ENCODE data around the gene ATRX.
"Not testable (repeated sequence)": the region's sequence is repeated elsewhere in the genome, so short reads cannot be mapped to it uniquely, and the experiment has no call there.

The ATRX gene

DNA sequence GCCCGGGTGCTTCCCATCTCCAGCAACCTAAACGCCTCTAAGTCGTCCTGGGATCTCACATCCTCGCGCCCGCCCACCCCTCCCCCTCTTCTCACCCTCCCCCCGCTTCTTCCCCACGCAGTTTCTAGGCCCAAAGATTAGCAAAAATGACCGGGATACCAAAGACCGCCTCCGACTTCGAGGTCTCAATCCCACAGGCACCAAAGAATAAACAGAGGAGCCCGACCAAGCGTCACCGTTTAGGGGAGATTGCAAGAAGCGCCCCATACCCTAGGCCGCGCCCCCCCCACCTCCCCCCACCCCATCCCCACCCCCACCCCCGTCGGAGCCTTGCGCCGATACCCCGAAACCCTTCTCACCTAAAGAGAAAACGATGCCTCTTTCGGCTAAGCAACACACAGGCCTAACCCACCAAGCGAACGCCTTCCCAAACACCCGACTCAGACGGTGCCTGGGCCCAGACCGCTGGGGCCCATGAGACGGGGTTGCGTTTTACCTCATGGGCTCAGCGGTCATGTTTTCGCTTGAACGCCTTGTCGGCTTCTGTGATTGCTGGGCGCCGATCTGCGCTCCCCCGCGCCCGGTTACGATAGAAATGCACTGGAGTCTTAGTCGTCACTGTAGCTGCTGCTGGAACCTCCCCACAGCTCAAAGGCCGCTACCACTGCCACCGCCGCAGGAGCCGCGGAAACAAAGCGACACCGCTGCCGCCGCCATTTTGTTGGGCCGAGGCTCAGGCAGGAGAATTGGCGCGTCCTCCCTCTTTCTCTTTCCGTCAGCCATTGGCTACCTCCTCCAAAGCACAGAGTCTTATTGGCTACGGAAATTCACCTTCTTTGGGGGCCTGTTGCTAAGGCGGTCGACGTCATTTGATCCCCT is at the start of gene ATRX:
Gene ATRX, minus strand, starts transcription at position 731 of the 879 bp plus-strand sequence. Its CDS starts 215 bp downstream, at position 516.
- DNase-seq: peak; percentile 33

DNA sequence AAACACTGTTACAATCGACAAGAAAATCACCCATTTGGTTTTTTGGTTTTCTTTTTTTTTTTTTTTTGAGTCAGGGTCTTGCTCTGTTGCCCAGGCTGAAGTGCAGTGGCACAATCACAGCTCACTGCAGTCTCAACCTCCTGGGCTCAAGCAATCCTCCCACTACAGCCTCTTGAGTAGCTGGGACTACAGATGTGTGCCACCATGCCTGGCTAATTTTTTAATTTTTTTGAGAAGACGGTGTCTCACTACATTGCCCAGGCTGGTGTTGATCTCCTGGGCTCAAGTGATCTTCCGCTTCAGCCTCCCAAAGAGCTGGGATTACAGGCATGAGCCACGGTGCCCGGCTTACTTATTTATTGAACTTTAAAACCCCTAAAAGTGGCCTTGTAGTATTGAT is 45.5 kb upstream of the ATRX start:
- not testable (repeated sequence) for DNase-seq

DNA sequence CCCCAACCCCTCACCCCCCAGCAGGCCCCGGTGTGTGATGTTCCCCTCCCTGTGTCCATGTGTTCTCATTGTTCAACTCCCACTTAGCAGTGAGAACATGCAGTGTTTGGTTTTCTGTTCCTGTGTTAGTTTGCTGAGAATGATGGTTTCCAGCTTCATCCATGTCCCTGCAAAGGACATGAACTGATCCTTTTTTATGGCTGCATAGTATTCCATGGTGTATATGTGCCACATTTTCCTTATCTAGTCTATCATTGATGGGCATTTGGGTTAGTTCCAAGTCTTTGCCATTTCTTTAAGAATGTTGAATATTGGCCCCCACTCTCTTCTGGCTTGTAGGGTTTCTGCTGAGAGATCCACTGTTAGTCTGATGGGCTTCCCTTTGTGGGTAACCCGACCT is 36.0 kb upstream of the ATRX start:
- not testable (repeated sequence) for DNase-seq

DNA sequence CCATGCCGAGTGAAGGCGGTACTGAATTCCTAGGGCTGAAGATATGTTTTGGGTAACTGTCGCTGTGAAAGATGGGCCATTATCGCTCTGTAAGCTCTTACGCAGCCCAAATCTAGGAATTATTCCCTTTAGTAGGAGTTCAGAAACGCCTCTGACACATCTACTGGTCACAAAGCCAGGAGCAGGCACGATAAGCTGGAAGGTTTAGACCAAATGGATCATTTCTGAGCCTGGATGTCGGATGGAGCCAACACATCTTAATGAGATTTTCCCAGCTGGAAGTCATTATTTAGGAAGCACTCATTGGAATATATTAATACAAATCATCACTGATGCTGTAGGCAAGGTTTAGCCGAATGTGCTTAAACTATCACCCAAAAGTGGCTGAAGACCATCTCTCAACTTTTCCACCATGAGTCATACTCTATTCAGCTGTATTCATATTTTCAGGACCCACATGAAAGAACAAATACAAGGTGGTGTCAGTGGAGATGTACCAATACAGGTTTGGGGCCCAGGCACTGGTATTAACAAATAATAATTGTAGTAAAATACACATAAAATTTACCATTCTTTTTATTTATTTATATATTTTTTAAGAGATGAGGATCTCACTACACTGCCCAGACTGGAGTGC is 34.2 kb upstream of the ATRX start:
- no peak for DNase-seq

- DNase-seq: no peak
These were observed 28.2 kb upstream of the ATRX start for GRCh38 chrX:77814210-77814609.

GRCh38 chrX:77802201-77802600 is 16.2 kb upstream of the ATRX start:
- DNase-seq: no peak

DNA sequence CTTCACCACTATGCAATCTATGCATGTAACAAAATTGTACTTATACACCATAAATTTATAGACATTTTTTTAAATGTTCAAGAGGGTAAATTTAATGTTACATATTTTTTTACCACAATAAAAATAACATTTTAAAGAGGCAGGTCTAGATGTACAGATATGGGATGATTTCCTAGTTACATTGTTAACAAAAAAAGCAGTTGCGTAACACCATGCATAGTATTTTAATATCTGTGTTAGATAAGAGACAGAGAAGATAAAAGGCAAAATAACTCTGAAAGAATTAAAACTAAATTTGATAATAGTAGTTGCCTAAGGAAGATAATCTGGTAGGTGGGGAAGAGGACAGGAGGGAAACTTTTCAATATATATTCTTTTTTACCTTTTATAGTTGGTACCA is 9.1 kb upstream of the ATRX start:
- DNase-seq: no peak

GRCh38 chrX:77793946-77794345 is 7.9 kb upstream of the ATRX start:
- DNase-seq: no peak

DNA sequence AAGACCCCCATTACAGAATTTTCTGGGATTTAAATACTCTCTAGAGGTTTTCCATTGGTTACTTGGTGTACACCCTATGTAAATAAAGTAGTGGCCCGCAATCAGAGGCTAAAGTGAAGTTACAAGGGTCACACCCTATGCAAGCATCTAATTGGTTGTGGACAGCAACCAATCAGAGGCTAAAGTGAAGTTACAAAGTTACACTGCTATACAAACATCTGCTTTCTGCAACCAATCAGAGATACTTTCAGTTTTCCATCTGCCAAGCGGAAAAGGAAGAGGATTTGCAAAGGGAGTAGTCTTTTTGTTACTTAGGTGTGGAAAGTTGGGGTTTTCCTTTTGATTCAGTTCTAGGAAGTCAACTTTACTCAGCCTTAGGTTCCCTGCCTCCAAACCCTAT is 2.0 kb upstream of the ATRX start:
- no peak for DNase-seq

DNA sequence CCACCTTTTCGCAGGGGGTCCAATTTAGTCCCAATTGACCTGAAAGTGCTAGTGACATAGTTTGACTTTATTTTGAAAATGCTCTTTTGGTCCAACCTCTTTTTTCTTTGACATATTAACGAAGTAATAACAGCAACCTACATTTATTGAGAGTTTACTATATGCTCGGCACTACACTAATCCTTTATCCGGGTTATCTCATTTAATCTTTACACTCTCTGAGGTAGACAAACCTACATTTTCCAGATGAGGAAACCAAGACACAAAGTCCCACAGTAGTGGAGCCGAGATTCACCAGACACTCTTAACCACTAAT is 307 bp upstream of the ATRX start:
- no peak for DNase-seq

GRCh38 chrX:77779695-77780094 is 6.3 kb downstream of the ATRX start:
- DNase-seq: no peak

DNA sequence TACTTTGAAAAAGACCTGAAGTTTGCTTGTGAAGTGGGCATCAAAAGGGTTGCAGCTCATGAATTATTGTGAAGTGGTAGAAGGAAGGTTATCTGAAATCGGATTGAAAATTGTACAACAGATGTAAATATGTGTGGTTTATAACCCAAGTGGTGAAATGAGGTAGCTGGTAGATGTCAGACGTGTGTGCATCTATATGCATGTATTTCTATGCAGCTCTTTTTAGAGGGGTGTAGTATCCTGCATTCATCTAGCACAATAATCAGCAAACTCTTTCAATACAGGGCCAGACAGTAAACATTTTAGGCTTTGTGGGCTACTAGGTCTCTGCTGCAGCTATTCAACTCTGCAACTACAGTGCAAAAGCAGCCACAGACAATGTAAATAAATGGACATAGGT is 9.4 kb downstream of the ATRX start:
- DNase-seq: no peak

GRCh38 chrX:77771601-77772000 is 14.4 kb downstream of the ATRX start:
- no peak for DNase-seq

DNA sequence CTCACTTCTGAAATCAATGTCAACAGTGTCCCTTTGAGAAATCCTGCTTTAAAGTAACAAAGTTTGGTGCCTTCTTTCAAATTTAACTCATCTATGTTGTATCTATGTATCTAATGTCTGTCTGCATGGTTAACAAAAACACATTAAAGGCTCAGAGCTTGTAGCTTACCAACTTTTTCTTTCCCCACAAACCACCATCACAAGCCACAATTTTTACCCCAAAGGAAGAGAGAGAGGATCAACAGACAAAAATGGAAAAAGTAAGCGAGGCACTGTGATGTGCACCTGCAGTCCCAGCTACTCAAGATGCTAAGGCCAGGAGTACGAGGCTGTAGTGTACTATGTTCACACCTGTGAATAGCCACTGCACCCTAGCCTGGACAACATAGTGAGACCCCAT is 17.2 kb downstream of the ATRX start:
- DNase-seq: no peak

- not testable (repeated sequence) for DNase-seq
These were observed 19.8 kb downstream of the ATRX start for GRCh38 chrX:77766212-77766611.

- no peak for DNase-seq
These were observed 30.5 kb downstream of the ATRX start for GRCh38 chrX:77755561-77755960.

GRCh38 chrX:77753942-77754341 is 32.1 kb downstream of the ATRX start:
- DNase-seq: not testable (repeated sequence)

DNA sequence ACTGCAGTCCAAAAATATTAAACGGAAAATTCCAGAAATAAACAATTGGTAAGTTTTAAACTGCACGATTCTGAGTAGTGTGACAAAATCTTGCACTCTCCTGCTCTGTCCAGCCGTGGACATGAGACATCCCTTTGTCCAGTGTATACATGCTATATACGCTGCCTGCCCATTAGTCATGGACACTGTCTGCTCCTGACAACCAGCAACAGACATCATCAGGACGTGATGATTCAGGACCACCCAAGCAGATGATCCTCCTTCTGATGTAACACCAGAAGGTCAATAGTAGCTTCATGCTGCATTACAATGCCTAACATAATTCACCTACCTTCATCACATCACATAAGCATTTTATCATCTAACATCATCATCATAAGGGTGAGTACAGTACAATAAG is 36.3 kb downstream of the ATRX start:
- DNase-seq: no peak

DNA sequence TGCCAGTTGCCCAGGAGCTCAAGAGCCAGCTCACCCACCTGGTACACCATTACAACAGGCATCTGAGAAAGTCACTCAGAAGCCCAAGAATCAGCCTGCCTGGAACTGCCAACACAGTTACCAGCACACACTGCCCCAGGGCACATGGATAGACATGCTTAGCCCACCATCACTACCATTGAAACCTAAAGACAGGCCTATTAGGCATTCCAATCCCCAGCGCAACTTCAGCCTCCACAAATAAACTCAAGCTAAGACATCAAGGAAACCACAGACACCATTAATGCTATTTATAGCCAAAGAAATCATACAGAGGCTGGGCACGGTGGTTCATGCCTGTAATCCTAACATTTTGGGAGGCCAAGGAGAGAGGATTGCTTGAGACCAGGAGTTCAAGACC is 42.3 kb downstream of the ATRX start:
- no peak for DNase-seq

DNA sequence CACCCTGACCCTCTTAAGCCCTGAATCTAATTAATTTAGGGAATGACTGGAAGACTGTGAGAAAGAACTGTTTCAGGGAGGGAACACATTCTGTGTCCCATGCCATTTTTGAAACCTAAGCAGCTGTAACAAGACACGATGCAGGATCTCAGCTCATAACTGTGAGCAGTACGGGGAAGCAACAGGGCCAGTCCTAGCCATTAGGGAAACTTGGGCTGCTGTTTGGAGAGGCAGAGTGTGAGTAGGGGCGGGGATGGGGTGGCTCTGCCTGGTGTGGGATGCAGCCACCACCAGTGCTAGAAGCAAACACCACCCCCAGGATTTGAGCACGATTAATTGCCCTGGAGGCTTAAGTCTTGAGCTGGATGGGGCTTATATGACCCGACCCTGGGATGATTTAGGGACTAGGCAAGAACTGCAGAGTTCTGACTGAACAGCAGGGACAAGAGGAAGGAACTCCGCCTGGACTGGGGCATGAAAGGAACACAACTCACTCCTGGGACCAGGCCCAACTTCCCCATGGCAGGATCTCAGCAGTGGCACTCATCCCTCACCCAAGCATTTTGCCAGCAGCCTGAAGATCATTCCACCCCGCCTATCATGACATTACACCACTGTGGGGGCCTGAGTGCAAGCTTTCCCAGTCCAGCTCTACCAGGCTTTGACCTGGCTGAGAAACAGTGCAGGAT is 43.1 kb downstream of the ATRX start:
- DNase-seq: no peak

DNA sequence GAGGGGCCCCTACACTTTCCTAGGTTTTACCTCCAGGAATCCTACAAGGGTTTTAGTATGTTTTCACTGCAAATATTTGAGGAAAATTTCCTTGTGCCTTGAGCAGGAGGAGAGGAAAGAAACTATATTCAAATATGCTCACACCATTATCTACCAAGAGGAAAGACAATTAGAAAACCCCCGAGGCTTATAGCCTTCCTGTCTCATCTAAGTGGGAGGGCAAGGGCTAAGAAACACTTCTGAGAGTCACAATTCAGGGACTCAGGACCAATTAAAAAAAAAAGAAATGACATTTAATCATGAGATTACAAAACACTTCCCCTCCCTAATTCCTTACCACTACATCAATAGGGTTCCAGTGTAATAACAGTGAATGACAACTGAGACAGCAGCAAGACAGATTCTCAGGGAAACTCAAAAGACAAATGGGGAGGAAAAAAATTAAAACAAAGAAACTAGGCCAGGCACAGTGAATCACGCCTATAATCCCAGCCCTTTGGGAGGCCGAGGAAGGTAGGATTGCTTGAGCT is 45.6 kb downstream of the ATRX start:
- no peak for DNase-seq

DNA sequence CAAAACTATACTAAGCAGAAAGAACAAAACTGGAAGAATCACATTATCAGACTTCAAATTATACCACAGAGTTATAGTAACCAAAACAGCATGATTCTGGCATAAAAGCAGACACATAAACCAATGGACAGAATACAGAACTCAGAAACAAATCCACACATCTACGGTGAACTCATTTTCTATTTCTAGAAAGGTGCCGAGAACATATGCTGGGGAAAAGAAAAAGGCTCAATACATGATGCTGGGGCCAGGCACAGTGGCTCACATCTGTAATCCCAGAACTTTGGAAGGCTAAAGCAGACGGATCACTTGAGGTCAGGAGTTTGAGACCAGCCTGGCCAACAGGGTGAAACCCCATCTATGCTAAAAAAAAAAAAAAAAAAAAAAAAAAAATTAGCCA is 52.7 kb downstream of the ATRX start:
- DNase-seq: no peak

GRCh38 chrX:77731821-77732419 is 54.1 kb downstream of the ATRX start:
- DNase-seq: no peak

All from 8988T (cell line).